ENCODE results near the gene PPME1.

- TF ChIP-seq CTCF (IDR thresholded peaks at IDR 0.05) = no peak
- TF ChIP-seq EZH2 (IDR thresholded peaks at IDR 0.05; ENCODE audit: borderline replicate concordance, insufficient read depth, low read depth, low read length, poor library complexity, severe bottlenecking) = no peak
Measured at GRCh38 chr11:74208507-74208906, 37.4 kb downstream of the PPME1 start.

All from B cell (primary cell).